HG02798 (cell line): ENCODE results near the gene BRIP1.
A peak's percentile ranks its signal among the peaks of the same experiment; 100 is the strongest.
"Not testable (repeated sequence)": the region's sequence is repeated elsewhere in the genome, so short reads cannot be mapped to it uniquely, and the experiment has no call there.

Experiments
- ATAC-seq: cut with Tn5 transposase; IDR thresholded peaks from one replicate; pipeline ENCODE4 v1.9.1; 2021; ENCODE audit warnings: mild to moderate bottlenecking; ENCODE audit not compliant: unreplicated experiment, poor library complexity

BRIP1 gene

DNA sequence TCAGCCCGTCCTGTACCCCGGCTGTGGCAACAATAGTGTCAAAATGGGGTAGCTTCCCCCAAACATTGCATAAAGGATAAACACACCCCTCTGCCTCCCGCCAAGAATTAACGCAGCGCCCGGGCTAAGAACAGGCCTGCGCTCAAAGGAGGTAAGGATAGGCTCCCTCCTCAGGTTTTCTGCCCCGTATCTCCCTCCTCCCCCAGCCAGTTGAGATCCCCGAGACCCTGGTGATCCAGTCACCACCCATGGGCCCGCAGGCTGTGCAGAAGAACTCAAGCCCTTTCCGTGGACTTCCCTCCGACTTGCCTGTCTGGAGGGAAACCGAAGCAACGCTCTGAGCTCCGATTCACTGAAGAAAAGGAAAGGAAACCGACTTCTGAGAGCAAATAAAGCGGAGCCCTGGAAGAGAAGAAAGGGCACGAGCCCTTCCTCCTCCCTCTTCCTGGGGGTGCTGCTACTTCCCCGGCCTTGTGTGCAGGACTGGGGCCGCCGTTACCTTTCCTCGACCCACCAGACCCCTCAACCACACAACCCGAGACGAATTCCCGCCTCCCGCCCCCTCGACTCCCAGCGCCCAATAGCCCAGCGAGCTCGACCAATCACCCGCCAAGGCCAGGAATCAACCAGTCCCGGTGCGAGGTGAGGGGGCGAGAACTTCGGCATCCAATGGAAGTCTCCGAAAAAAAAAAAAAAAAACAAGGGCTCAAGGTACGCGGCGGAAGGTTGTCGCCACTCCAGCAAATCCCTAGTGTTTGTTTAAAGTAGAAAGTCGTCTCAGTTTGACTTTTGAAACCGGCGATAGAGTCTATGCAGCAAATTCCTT lies at the start of gene BRIP1:
BRIP1 (minus strand) TSS at position 554 of the 826 bp plus-strand sequence. CDS start 1,989 bp downstream, outside the sequence.
- ATAC-seq = peak; percentile 97

- ATAC-seq = no peak
Observed at GRCh38 chr17:61908292-61909037, 45.1 kb upstream of the BRIP1 start.

- no peak for ATAC-seq
Observed at GRCh38 chr17:61907361-61907760, 44.0 kb upstream of the BRIP1 start.

DNA sequence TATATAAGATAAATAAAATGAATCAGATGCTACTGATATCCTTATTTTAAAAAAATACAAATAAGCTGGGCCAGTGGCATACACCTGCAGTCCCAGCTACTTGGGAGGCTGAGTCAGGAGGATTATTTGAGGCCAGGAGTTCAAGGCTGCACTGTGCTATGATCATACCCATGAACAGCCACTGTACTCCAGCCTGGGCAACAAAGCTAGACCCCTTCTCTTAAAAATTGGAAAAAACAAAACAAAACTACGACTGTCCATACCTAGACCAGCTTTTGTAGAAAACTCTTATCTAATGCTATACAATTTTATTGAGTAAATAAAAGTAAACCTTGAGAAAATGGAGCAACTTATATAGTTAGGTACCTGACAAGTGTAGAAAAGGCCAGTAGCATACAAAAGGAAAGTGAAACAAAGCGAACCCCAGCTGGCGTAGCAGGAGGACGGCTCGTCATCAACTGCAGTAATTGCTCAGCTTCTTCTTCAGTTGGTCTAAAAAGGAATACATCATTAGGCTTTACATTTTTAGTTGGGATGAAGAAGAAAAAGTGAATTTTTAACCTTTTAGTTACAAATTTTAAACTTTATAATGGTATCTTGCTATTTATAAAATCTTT lies 40.9 kb upstream of the BRIP1 start:
- peak; percentile 91 for ATAC-seq

DNA sequence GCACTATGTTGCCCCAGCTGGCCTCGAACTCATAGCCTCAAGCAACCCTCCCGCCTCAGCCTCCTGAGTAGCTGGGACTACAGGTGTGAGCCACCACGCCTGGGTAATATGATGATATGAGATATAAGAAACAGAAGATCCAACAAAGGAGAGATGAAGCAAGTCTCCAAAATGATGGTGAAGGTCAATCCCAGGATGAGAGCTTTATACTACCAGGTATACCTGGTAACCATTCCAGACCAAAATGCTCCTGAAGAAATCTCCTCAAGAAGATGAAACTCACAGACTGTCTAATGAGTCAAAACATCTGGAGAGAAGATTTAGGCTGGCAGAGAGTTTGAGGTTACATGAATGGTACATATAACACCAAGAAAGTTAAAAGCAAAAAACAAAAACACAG lies 39.9 kb upstream of the BRIP1 start:
- ATAC-seq = no peak

DNA sequence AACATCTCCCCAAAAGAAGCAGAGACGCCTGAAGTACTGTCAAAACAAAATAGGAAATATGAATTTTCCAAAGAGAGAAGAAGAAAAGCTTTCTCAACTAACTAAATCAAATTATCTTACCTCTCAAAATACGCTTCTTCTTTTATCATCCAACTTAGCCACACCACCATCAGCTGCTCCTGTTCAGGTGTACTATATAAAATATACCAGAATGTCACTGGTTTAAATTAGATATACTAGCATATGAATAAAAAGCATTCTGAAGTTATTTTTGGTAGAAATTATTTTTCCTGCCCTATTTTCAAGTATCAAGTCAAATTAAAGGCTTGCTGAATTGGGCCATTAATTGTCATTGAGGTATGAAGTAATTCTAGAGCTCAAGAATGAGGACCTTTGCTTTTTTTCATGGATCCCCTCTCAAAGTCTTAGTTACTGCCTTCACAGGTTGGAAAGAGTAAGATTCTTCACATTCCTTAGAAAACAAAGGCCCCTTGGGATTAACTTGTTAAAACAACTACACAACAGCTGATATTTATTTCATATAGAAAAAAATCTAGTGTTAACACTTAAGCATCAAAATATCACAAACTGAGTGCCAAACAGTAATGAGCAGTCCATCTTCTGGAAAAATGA lies 34.3 kb upstream of the BRIP1 start:
- no peak for ATAC-seq

- ATAC-seq = no peak
Observed at GRCh38 chr17:61895391-61895790, 32.1 kb upstream of the BRIP1 start.

- not testable (repeated sequence) for ATAC-seq
Observed at GRCh38 chr17:61894310-61894709, 31.0 kb upstream of the BRIP1 start.

GRCh38 chr17:61887733-61888132 lies 24.4 kb upstream of the BRIP1 start:
- not testable (repeated sequence) for ATAC-seq

DNA sequence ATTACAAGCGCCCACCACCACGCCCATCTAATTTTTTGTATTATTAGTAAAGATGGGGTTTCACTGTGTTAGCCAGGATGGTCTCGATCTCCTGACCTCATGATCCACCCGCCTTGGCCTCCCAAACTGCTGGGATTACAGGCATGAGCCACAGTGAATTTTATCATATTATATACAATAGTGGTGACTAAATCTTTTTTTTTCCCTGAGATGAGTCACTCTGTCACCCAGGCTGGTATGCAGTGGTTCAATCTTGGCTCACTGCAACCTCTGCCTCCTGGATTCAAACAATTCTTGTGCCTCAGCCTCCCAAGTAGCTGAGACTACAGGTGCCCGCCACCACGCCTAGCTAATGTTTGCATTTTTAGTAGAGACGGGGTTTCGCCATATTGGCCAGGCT lies 22.5 kb upstream of the BRIP1 start:
- ATAC-seq = not testable (repeated sequence)

DNA sequence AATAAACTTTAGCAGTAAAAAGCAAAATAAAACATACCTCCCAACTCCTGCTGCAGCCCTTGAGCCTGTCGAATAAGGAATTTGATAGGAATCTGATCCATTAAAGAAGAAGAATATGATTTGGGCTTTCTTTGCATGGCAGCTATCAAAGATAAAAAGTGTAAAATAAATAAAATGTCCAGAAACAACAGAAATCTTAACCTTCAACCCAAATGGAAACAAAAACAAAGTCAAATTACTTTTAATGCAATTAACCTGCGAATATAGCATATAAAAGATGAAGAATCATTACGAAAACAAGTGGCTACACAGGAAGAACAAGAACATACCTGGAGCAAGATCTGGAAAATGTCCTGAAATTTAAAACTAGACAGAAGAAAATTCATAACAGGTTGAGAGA lies 21.5 kb upstream of the BRIP1 start:
- no peak for ATAC-seq

- no peak for ATAC-seq
Observed at GRCh38 chr17:61880589-61881102, 17.3 kb upstream of the BRIP1 start.

DNA sequence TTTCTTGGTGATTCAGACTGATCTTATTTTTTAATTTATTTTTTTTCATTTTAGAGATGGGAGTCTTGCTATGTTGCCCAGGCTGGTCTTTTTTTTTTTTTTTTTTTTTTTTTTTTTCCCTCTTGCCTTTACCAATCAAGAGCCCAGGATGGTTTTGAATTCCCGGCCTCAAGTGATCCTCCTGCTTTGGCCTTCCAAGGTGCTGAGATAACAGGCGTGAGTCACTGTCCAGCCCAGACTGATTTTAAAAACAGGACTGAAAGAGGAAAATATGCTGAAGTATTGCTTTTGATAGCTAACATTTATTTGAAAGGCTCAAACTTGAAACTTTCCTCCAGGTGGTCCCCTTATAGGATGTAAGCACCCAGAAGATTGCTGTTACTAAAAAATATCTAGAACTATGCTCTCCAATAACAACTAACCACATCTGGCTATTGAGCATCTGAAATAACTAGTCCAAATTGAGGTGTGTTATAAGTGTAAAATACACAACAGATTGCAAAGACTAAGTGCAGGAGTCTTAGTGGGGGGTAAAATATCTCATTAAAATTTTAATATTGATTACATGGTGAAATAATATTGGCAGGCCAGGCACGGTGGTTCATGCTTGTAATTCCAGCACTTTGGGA lies 15.8 kb upstream of the BRIP1 start:
- no peak for ATAC-seq

DNA sequence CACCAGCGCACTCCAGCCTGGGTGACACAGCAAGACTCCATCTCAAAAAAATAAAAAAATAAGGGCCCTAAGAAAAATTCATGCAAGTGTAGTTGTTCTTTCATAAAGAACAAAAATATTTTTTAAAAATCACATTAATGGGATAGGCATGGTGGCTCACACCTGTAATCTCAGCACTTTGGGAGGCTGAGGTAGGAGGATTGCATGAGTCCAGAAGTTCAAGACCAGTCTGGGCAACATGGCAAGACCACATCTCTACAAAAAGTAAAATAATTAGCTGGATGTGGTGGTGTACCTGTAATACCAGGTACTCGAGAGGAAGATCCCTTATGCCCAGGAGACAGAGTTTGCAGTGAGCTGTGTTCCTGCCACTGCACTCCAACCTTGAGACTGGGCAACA lies 15.2 kb upstream of the BRIP1 start:
- ATAC-seq = no peak

DNA sequence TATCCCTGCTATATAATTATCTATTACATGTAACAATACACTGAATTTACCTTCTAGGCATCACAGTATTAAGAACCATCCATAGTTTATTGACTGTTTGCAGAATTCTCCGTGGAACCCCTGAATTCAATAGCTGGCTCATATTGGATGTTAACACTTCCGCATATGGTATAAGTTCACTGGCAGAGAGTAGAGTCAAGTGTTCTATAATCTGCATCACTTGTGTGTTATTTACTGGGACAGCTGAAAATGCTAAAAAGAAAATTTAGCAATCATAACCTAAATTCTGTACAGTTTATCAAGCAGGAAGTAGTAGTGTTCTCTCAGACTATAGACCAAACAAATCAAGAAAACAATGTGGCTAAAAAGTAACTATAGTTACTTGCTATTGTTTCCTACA lies 14.5 kb upstream of the BRIP1 start:
- ATAC-seq = no peak

- ATAC-seq = no peak
Observed at GRCh38 chr17:61875804-61876203, 12.5 kb upstream of the BRIP1 start.

DNA sequence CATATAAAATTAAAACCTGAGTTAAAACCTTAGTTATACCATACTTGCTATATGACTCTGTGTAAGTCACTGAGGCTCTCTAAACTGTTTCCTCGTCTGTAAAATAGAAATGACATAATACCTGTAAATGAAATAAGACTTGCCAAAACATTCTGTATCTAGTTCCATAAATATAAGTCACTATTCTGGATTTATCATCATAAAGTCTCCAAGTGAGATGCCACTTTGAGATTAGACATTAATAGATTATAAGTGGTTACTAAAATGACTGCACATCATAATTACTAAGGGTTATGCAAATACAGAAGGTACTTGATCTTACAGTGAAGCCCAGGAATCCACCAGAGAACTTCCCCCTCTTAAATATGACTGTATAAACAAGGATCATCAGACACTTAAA lies 12.0 kb upstream of the BRIP1 start:
- ATAC-seq = no peak

- no peak for ATAC-seq
Observed at GRCh38 chr17:61874075-61874474, 10.7 kb upstream of the BRIP1 start.

DNA sequence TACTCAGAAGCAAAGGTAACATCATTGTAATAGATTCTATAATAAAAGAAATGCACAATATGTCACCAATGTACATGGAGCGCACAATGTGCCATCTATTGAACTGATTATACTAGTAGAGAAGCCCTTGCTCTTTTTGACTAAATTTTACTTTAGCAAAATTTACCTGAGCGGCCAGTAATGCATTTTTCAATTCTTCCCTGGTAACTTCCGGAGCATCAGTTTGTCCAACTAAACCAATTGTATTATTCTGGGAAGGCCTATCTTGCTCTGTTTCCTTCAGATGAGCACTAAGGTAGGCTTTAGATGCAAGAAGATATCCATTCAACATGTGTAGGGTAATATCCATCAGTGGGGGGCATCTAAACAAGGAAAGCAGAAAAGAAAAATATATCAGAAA lies 8.8 kb upstream of the BRIP1 start:
- no peak for ATAC-seq

DNA sequence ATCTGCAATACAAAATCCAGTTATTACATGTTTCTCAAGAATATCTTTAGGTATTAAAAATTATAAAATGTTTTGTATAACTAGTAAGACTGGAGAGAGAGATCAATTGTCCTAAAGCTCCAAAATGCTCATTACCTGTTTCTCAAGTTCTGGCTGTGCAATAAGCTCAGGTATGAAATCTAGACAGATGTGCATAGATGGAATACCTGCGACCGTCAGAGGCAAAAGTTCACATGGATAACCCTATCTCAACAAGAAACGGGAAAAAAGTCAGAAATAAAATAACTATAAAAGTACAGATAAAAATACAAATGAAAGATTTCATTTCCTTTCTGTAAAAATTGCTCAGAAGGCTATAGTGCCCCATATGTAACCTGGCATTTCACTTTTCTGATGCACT lies 5.8 kb upstream of the BRIP1 start:
- ATAC-seq = no peak
